Panc1 (cell line): Measurements from ENCODE around the gene SCARF1. TPM values are rescaled to one million over a fixed set of nuclear protein-coding genes. Genes with fewer than 3 reads are reported as not detected.

ENCODE experiments used
- ATAC-seq: fragments of 200-7000 bp; cut with Tn5 transposase; 2 replicates; pipeline ENCODE4 v1.9.1; 2020; ENCODE audit warnings: mild to moderate bottlenecking, moderate library complexity
- BruUV-seq: library from RNA; stranded (reverse); fragments of 400-500 nt; replicated peaks from 2 replicates; lab custom pipeline; 2021; lab: Mats Ljungman, UMichigan
- CTCF ChIA-PET: fragments of 300-600 bp; sonication (Branson Sonifier 250); formaldehyde crosslinking; loops from one replicate; lab custom pipeline; 2022; ENCODE audit warnings: antibody characterized with exemption; lab: Charles Lee
- POLR2A ChIA-PET: fragments of 300-600 bp; sonication (Branson Sonifier 250); formaldehyde crosslinking; loops from one replicate; lab custom pipeline; 2022; ENCODE audit warnings: antibody characterized with exemption; lab: Charles Lee
- DNase-seq: peaks from one replicate; pipeline ENCODE4 v3.0.0-alpha.2; 2010; ENCODE audit warnings: low read depth, low spot score
- H3K27ac ChIP-seq: 2 replicates; pipeline ENCODE4 v1.5.1; 2011; ENCODE audit warnings: mild to moderate bottlenecking, low read length, inconsistent platforms
- H3K27me3 ChIP-seq: fragments of 200-500 bp; sonication (Bioruptor generic); 2 replicates; pipeline ENCODE4 v1.6.0; 2014; ENCODE audit warnings: low read length, inconsistent platforms; ENCODE audit not compliant: control insufficient read depth, insufficient read depth
- H3K36me3 ChIP-seq: fragments of 200-500 bp; sonication (Bioruptor generic); 2 replicates; pipeline ENCODE4 v1.5.1; 2014; ENCODE audit warnings: inconsistent platforms, mild to moderate bottlenecking, low read length, moderate library complexity; ENCODE audit not compliant: control insufficient read depth, insufficient read depth
- H3K4me1 ChIP-seq: 2 replicates; pipeline ENCODE4 v1.5.1; 2011; ENCODE audit warnings: inconsistent platforms, mild to moderate bottlenecking, low read length, moderate library complexity; ENCODE audit not compliant: control insufficient read depth, insufficient read depth
- H3K4me3 ChIP-seq, 2 experiments: 2 replicates each; pipeline ENCODE4 v1.5.1; 2011 to 2012; ENCODE audit warnings: low read depth in 2 of 2, low read length in 2 of 2, mild to moderate bottlenecking in 2 of 2, inconsistent platforms in 1 of 2, moderate library complexity in 1 of 2
- H3K9me3 ChIP-seq: fragments of 200-500 bp; sonication (Bioruptor generic); 2 replicates; pipeline ENCODE4 v1.5.1; 2014; ENCODE audit warnings: low read depth, mild to moderate bottlenecking, inconsistent platforms, low read length, moderate library complexity; ENCODE audit not compliant: control insufficient read depth, insufficient read depth
- POLR2AphosphoS5 ChIP-seq: IDR thresholded peaks from 2 replicates; pipeline ENCODE4 v1.6.1; 2012; ENCODE audit warnings: mild to moderate bottlenecking, low read depth, low read length, moderate library complexity
- SIN3A ChIP-seq: IDR thresholded peaks from 2 replicates; pipeline ENCODE4 v1.6.1; 2012; ENCODE audit warnings: low read depth, mild to moderate bottlenecking, low read length, moderate library complexity, borderline replicate concordance; ENCODE audit not compliant: insufficient read depth
- TCF7L2 ChIP-seq: IDR thresholded peaks from 2 replicates; pipeline ENCODE4 v1.6.1; 2011; ENCODE audit warnings: mild to moderate bottlenecking, low read depth, low read length, inconsistent platforms
- in situ Hi-C: cut with HindIII; loops from 2 replicates; pipeline ENCODE4 v1.10.0; 2016; ENCODE audit warnings: low sequenced_read_pairs, low pct_unique_long_range_greater_than_20kb
- intact Hi-C: fragments of 100-400 bp; cut with micrococcal nuclease; formaldehyde crosslinking; loops from one replicate; pipeline ENCODE4 v1.10.0; 2022; ENCODE audit not compliant: unreplicated experiment
- total RNA-seq: library from RNA; stranded (reverse); gene quantifications from one replicate; pipeline ENCODE4 v1.2.1, GENCODE V29; 2021; ENCODE audit not compliant: unreplicated experiment
- TF ChIP-seq, protein P1 (sequence below): fragments of 450-650 bp; IDR thresholded peaks from 2 replicates; pipeline ENCODE4 v1.5.1; 2017; ENCODE audit warnings: mild to moderate bottlenecking
- TF ChIP-seq, protein P2 (sequence below), 2 experiments: IDR thresholded peaks; 2 replicates each; pipeline ENCODE4 v1.6.1; 2011 to 2012; ENCODE audit warnings: low read depth in 2 of 2, control low read depth in 1 of 2, low read length in 1 of 2, mild to moderate bottlenecking in 1 of 2, moderate library complexity in 1 of 2; ENCODE audit not compliant: insufficient read depth in 1 of 2

Gene SCARF1
- total RNA-seq, 1 experiment from 2014 or later: 6.6 TPM

DNA sequence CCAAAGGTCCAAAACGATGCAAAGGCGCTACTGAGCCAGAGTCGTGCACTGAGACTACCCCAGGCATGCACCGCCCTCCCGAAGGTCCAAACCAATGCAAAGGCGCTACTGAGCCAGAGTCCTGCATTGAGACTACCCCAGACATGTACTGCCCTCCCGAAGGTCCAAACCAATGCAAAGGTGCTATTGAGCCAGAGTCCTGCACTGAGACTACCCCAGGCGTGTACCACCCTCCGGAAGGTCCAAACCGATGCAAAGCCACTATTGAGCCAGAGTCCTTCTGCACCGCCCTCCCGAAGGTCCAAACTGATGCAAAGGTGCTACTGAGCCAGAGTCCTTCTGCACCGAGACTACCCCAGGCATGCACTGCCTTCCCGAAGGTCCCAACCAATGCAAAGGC is 44.0 kb downstream of the SCARF1 start:
- ATAC-seq: no peak

DNA sequence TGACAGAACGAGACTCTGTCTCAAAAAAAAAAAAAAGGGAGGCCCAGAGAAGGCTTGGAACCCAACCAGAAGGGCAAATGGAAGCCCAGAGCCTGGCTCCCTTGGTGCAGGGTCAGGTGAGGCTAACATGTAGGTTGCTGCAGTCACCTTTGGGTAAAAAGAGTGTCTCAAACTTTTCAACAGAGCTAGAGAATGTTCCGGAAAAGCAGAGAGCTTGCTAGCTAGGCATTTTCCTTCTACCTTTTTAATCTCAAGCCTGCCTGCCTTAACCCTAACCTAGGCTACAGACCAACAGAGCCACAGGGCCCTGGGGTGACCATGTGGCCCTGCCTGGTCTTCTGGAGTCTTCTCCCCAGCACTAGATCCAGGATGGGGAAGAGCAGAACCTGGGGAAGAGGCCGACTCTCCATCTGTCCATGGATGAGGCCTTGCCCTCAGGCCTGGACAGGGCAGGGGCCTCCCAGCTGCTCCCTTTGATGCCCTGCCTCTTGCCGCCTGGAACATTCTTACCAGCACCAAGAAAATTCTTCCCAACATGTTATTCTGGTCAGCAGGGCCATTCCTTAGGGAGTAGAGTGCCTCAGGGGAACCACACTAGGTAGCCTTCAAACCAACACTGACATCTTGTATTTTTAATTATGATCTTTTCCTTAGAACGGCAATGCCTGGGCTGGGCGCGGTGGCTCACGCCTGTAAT is 47.0 kb downstream of the SCARF1 start:
- CTCF ChIA-PET: interaction anchor here (0.6 to 0.7 kb wide), 2 partner anchors 17 to 50 kb away, joined by 3 to 4 read pairs; no protein-coding TSS in a partner anchor
- ATAC-seq: no peak
- H3K9me3 ChIP-seq: no peaks in the 10 kb centered on the region

More for the DNA sequence above, 44.0 kb downstream of the SCARF1 start:
- intact Hi-C loops (no loop called here), in situ Hi-C loops (no loop called here)
- Histone ChIP-seq H3K27me3 (no peaks in the 10 kb centered on the region), H3K4me3 (no peak overlapping the region), H3K27ac (no peak overlapping the region), H3K36me3 (no peaks in the 10 kb centered on the region), H3K4me1 (no peaks in the 10 kb centered on the region), H3K9me3 (no peaks in the 10 kb centered on the region)
- CTCF ChIA-PET: no interaction called here
- DNase-seq: no peak
- no TSS peak for BruUV-seq
- TF ChIP-seq SIN3A (no peak), POLR2AphosphoS5 (no peak)
- TF ChIP-seq, protein P1, sequence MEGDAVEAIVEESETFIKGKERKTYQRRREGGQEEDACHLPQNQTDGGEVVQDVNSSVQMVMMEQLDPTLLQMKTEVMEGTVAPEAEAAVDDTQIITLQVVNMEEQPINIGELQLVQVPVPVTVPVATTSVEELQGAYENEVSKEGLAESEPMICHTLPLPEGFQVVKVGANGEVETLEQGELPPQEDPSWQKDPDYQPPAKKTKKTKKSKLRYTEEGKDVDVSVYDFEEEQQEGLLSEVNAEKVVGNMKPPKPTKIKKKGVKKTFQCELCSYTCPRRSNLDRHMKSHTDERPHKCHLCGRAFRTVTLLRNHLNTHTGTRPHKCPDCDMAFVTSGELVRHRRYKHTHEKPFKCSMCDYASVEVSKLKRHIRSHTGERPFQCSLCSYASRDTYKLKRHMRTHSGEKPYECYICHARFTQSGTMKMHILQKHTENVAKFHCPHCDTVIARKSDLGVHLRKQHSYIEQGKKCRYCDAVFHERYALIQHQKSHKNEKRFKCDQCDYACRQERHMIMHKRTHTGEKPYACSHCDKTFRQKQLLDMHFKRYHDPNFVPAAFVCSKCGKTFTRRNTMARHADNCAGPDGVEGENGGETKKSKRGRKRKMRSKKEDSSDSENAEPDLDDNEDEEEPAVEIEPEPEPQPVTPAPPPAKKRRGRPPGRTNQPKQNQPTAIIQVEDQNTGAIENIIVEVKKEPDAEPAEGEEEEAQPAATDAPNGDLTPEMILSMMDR: no peak
- POLR2A ChIA-PET: no interaction called here

More for the DNA sequence above, 47.0 kb downstream of the SCARF1 start:
- TF ChIP-seq TCF7L2 (no peak), SIN3A (no peak), POLR2AphosphoS5 (no peak)
- TF ChIP-seq, protein P1: no peak
- TF ChIP-seq, protein P2, sequence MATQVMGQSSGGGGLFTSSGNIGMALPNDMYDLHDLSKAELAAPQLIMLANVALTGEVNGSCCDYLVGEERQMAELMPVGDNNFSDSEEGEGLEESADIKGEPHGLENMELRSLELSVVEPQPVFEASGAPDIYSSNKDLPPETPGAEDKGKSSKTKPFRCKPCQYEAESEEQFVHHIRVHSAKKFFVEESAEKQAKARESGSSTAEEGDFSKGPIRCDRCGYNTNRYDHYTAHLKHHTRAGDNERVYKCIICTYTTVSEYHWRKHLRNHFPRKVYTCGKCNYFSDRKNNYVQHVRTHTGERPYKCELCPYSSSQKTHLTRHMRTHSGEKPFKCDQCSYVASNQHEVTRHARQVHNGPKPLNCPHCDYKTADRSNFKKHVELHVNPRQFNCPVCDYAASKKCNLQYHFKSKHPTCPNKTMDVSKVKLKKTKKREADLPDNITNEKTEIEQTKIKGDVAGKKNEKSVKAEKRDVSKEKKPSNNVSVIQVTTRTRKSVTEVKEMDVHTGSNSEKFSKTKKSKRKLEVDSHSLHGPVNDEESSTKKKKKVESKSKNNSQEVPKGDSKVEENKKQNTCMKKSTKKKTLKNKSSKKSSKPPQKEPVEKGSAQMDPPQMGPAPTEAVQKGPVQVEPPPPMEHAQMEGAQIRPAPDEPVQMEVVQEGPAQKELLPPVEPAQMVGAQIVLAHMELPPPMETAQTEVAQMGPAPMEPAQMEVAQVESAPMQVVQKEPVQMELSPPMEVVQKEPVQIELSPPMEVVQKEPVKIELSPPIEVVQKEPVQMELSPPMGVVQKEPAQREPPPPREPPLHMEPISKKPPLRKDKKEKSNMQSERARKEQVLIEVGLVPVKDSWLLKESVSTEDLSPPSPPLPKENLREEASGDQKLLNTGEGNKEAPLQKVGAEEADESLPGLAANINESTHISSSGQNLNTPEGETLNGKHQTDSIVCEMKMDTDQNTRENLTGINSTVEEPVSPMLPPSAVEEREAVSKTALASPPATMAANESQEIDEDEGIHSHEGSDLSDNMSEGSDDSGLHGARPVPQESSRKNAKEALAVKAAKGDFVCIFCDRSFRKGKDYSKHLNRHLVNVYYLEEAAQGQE (IDR thresholded peaks at IDR 0.05; ENCODE audit: insufficient read depth in 1 of 2, low read depth in 2 of 2, low read length in 1 of 2): no peak
- no TSS peak for BruUV-seq
- Histone ChIP-seq H3K36me3 (no peaks in the 10 kb centered on the region), H3K27ac (no peak overlapping the region), H3K4me1 (no peaks in the 10 kb centered on the region), H3K27me3 (no peaks in the 10 kb centered on the region), H3K4me3 (no peak overlapping the region)
- DNase-seq: no peak
- in situ Hi-C loops: no loop called here
- intact Hi-C loops: no loop called here
- POLR2A ChIA-PET: no interaction called here
